Stimulated activated CD8-positive, alpha-beta memory T cell treated with anti-CD3 and anti-CD28 coated beads, Interleukin-15, amount 100 ng/mL, for 48 hours (primary cell): ENCODE data around the gene PSMG2.
"Not testable (repeated sequence)": the region's sequence is repeated elsewhere in the genome, so short reads cannot be mapped to it uniquely, and the experiment has no call there.

ENCODE experiments used
- DNase-seq, 2 donors: peaks; one replicate each; pipeline ENCODE4 v3.0.0-alpha.2; 2020; ENCODE audit warnings: low read depth in 2 of 2

Gene PSMG2

GRCh38 chr18:12721495-12722275, 18.8 kb downstream of the PSMG2 start:
- no peak for DNase-seq

DNA sequence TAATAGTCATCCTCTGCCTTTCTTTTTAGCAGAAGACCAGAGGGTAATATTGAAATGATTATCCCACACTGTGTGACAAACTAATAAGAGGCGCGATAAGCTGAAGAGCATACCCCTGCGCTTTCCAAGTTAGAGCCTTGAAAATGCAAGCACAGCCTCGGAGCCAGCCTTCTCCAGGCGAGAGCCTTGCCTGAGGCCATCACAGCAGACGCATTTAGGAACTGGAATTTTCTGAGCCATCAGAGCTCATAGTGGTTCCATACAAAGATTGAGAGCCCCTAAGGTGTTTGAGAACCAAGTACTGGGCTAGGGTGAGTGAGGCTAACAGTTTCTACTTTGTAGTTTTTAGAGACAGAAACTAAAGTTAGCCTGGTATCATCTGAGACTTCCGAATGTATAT, 19.9 kb downstream of the PSMG2 start:
- no peak for DNase-seq

DNA sequence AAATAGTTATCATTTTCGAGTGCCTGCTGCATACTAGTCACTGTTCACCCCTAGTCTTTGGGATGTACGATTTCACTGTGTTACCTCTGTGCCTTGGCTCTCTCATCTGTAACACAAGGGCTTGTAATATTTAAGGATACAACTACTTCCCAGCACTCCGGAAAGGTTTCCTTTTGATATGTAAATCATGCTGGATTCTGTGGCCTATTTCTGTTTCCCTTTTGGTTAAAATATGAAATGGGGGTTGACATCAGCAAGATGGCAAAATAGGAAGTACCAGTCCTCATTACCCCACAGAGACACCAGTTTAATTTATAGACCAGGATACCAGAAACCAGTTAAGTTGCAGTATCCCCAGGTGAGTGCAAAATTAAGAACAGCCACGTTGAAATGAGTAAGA, 23.5 kb downstream of the PSMG2 start:
- no peak for DNase-seq

GRCh38 chr18:12726774-12727550, 24.1 kb downstream of the PSMG2 start:
- DNase-seq = no peak

- no peak for DNase-seq
Measured at GRCh38 chr18:12737243-12737902, 34.5 kb downstream of the PSMG2 start.

GRCh38 chr18:12741351-12741750, 38.5 kb downstream of the PSMG2 start:
- peak in 1 of 2 donors; percentile 12 for DNase-seq

GRCh38 chr18:12742453-12742852, 39.6 kb downstream of the PSMG2 start:
- no peak for DNase-seq

GRCh38 chr18:12744103-12744502, 41.3 kb downstream of the PSMG2 start:
- DNase-seq = no peak

DNA sequence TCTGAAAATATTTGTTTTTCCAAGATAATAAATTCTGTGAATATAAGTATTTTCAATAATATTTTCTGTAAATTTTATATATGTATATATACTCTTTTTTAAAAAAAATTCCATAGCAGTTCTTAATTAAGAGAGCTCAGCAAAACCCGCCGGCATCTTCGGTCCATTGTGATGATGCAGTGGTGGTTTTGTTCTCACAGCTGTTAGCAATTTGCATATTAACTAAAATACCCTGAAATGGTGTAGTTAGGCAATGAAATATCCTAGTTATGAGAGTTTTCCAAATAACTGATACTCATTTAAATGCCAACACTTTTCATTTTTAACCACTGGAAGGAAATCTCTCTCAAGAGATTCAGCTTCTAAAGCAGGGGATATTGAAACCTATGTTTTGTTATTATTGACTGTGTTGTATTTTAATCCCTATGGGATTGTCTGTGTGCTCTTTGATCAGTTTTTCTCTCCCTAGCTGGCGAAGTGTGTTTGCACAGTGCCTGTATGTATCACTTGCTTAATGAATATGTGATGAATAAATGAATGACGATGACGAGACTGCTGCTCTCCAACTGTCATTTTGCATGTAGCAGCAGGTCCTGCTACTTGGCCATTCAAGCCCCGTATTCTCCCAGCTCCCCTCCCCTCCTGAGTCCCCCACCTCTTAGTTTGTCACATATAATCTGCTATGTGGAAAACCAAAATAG, 42.4 kb downstream of the PSMG2 start:
- no peak for DNase-seq

DNA sequence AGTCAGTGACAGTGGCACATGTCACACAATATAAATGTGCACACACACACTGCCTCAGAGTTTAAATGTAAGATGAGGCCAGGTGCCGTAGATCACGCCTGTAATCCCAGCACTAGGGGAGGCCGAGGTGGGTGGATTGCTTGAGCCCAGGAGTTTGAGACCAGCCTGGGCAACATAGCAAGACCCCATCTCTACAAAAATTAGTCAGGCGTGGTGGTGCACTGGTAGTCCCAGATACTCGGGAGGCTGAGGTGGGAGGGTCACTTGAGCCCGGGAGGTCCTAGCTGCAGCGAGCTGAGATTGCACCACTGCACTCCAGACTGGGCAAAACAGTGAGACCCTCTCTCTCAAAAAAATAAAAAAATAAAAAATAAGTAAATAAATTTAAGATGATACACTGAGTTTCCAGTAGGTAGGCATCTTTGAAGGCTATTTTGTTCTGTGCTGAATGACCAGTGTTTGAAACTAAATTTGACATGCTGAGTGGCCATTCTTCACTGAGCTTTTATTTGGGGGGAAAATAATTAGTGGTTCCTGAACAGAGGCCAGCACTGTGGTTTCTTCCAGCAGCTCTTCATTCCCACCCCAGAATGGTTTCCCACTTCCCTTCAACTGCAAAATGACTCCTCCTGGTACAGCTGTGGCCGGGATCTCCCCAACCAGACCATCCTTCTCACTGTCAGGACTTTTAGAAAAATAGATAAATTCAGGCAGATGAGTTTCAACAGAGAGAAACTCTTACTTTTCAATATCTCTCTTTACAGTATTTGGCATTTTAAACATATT, 44.9 kb downstream of the PSMG2 start:
- DNase-seq = no peak

DNA sequence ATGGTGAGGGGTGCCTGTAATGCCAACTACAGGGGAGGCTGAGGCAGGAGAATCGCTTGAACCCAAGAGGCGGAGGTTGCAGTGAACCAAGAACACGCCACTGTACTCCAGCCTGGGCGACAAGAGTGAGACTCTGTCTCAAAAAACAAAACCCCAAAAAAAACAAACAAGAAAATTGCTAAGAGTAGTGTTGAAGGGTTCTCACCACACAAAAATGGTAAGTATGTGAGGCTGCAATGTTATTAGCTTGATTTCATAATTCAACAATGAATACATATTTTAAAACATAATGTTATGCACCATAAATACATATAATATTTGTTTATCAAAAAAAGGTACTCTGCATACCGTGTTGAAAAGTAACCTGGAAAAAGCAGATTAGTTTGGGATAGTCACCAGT, 45.8 kb downstream of the PSMG2 start:
- no peak for DNase-seq

- no peak for DNase-seq
Measured at GRCh38 chr18:12749121-12749520, 46.3 kb downstream of the PSMG2 start.

DNA sequence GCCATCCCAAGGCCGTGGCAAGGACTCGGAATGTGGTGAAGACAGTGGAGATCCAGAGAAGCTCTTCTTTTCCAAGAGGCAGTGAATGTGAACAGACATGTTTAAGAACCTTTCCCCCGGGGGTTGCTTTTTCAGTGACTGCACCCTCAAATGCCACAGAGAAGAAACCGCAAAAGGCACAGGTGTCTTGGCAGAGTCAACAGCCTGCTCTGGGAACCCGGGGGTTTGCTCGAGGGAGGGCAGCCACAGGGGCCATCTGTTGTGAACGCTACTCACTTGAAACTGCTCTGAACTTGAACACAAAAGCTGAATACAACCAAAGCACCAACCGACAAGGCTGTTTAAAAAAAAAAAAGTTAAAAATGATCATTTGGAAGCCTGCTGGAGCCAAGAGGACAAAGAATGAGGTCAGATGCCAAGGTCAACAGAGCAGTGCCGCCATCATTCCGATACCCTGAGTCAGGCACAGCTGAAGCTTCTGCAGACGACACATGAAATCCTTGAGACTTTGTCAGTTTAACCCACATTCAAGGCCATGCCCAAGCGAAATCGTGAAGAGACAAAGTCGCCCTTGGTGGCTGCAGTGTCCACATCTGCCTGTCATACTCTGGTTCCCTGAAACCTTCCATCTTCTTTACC, 47.4 kb downstream of the PSMG2 start:
- DNase-seq = no peak

- DNase-seq = no peak
Measured at GRCh38 chr18:12750715-12751502, 48.1 kb downstream of the PSMG2 start.

- DNase-seq = no peak
Measured at GRCh38 chr18:12751503-12751884, 48.7 kb downstream of the PSMG2 start.

DNA sequence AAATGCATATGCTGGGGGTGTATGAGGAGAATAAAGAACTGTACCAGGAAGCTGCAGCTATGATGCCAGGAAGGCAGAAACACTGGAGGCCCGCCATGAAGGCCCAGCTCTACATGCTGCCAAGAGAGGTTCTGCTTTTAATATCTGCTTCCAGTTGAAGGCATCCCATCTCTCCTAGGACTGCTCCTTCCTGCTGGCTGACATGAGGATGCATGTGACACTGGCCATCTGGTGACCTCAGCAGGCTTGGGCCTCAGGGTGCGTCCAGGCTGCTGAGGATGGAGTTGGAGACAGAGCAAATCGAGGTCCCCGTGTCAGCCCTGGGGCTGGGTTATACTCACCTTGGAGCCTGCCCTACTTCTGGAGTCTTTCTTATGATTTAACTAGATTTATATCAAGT, 49.0 kb downstream of the PSMG2 start:
- no peak for DNase-seq

DNA sequence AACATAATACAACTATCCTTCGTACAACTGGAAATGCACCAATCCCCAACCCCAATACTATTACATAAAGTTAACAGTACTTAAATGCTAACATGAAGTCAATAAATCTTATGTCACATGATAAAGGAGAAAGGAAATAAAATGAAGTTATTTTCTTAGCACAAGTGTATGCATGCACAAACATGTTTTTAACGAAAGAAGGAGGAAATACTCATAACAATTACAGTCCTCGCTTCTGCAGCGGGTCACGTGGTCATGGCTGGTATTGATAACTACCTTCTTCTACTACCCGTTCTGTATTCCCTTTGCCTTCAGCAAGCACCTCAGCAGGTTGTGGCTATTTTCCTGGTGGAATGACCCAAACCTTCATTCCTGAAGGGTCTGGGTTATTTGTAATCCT, 51.7 kb downstream of the PSMG2 start:
- DNase-seq = no peak

- not testable (repeated sequence) for DNase-seq
Measured at GRCh38 chr18:12755606-12756005, 52.8 kb downstream of the PSMG2 start.

DNA sequence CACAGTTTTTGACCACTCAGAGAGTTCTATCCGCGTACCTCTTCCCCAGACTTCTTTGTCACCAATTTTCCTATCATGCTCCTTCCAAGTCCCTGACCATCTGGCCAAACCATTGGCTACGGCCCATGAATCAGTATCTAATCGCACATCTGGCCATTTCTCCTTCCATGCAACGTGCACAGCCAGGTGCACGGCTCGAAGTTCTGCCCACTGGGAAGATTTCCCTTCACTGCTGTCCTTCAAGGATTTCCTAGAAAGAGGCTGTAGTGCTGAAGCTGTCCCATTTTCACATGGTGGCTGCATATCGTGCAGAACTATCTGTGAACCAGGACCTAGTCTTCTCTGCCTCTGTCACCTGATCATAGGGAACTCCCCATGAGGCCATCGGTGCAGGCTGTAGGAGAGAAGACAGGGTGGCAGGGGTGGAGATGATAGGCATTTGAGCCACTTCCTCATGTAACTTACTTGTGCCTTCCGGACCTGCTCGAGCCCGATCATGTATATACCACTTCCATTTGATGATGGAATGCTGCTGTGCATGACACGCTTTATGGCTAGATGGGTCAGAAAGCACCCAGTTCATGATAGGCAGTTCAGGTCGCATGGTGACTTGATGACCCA, 53.9 kb downstream of the PSMG2 start:
- not testable (repeated sequence) for DNase-seq
